HepG2 (cell line): ENCODE results near the gene MT1A. TPM values are rescaled to one million over a fixed set of nuclear protein-coding genes. Genes with fewer than 3 reads are reported as not detected.

Source experiments
- CEBPG ChIP-seq: IDR thresholded peaks from 2 replicates; pipeline ENCODE4 v1.6.1; 2016
- MBD4 ChIP-seq: IDR thresholded peaks from 2 replicates; pipeline ENCODE4 v1.6.1; 2012; ENCODE audit warnings: low read length, inconsistent platforms, borderline replicate concordance
- RBFOX2 ChIP-seq: fragments of 200-400 bp; formaldehyde crosslinking; IDR thresholded peaks from 2 replicates; pipeline ENCODE4 v1.6.1; 2017; ENCODE audit warnings: low read depth, mild to moderate bottlenecking, low read length
- ZBTB40 ChIP-seq, 2 experiments: fragments of 450-650 bp in 1 of 2; sonication (generic) in 1 of 2; formaldehyde crosslinking in 1 of 2; IDR thresholded peaks; 2 replicates each; pipeline versions ENCODE4 v1.6.1 to v1.8.0; 2016 to 2022; ENCODE audit warnings: antibody characterized with exemption in 1 of 2, mild to moderate bottlenecking in 1 of 2, missing genetic modification reagents in 1 of 2
- ZNF136 ChIP-seq: sonication (generic); formaldehyde crosslinking; IDR thresholded peaks from 2 replicates; pipeline ENCODE4 v1.8.1; 2022; ENCODE audit warnings: low read depth, mild to moderate bottlenecking, moderate library complexity, missing genetic modification reagents
- ZNF496 ChIP-seq: sonication (generic); formaldehyde crosslinking; IDR thresholded peaks from 2 replicates; pipeline ENCODE4 v1.8.1; 2023; ENCODE audit warnings: mild to moderate bottlenecking, moderate library complexity, missing genetic modification reagents; ENCODE audit not compliant: insufficient replicate concordance
- ZNF724P ChIP-seq: sonication (generic); formaldehyde crosslinking; IDR thresholded peaks from 2 replicates; pipeline ENCODE4 v1.8.0; 2022; ENCODE audit warnings: missing genetic modification reagents, borderline replicate concordance
- polyA plus RNA-seq, 8 experiments: library from polyadenylated mRNA; depleted of rRNA in 3 of 8; stranded (reverse) in 7 of 8; unstranded in 1 of 8; fragments of >200 nt; fragmentation: Illumina TruSeq in 4 of 8; extraction: Trizol in 4 of 8; gene quantifications; 2 replicates each; pipeline versions ENCODE4 v1.2.1 to v1.2.3, GENCODE V29; 2011 to 2016; ENCODE audit warnings: low read depth in 4 of 8, missing spikeins in 1 of 8, mixed read lengths in 1 of 8; ENCODE audit not compliant: insufficient read depth in 1 of 8
- total RNA-seq, 5 experiments: library from RNA; depleted of rRNA; stranded (reverse); fragments of >200 nt; fragmentation: Illumina TruSeq; extraction: Trizol; gene quantifications; 2 replicates each; pipeline ENCODE4 v1.2.3, GENCODE V29; 2016; ENCODE audit warnings: low read depth in 1 of 5
- TF ChIP-seq, protein P1 (sequence below): sonication (generic); formaldehyde crosslinking; IDR thresholded peaks from 2 replicates; pipeline ENCODE4 v1.4.0; 2020; ENCODE audit warnings: low read depth, missing genetic modification reagents
- TF ChIP-seq, protein P2 (sequence below): sonication (generic); formaldehyde crosslinking; IDR thresholded peaks from 2 replicates; pipeline ENCODE4 v1.4.0; 2020; ENCODE audit warnings: mild to moderate bottlenecking, missing genetic modification reagents
- TF ChIP-seq, protein P3 (sequence below): sonication (generic); formaldehyde crosslinking; IDR thresholded peaks from 2 replicates; pipeline ENCODE4 v1.4.0; 2020; ENCODE audit warnings: missing genetic modification reagents

MT1A gene
- total and polyA plus RNA-seq, 2 of the 13 experiments (the other 11 are each of a cell fraction or from before 2014, with no cell fraction given): 8.3 to 10.4 TPM

- TF ChIP-seq, protein P1, sequence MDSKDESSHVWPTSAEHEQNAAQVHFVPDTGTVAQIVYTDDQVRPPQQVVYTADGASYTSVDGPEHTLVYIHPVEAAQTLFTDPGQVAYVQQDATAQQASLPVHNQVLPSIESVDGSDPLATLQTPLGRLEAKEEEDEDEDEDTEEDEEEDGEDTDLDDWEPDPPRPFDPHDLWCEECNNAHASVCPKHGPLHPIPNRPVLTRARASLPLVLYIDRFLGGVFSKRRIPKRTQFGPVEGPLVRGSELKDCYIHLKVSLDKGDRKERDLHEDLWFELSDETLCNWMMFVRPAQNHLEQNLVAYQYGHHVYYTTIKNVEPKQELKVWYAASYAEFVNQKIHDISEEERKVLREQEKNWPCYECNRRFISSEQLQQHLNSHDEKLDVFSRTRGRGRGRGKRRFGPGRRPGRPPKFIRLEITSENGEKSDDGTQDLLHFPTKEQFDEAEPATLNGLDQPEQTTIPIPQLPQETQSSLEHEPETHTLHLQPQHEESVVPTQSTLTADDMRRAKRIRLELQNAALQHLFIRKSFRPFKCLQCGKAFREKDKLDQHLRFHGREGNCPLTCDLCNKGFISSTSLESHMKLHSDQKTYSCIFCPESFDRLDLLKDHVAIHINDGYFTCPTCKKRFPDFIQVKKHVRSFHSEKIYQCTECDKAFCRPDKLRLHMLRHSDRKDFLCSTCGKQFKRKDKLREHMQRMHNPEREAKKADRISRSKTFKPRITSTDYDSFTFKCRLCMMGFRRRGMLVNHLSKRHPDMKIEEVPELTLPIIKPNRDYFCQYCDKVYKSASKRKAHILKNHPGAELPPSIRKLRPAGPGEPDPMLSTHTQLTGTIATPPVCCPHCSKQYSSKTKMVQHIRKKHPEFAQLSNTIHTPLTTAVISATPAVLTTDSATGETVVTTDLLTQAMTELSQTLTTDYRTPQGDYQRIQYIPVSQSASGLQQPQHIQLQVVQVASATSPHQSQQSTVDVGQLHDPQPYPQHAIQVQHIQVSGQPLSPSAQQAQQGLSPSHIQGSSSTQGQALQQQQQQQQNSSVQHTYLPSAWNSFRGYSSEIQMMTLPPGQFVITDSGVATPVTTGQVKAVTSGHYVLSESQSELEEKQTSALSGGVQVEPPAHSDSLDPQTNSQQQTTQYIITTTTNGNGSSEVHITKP (CRISPR knock-in tag): no peak
- TF ChIP-seq MBD4 (no peak), RBFOX2 (no peak), ZNF724P (CRISPR knock-in tag) (peak; percentile 51; the same call in 1 of the 2 replicates), ZNF136 (CRISPR knock-in tag) (0 out of 2 replicates have a peak, but pooled peaks have one; percentile 32), ZNF496 (CRISPR knock-in tag) (no peak), CEBPG (CRISPR knock-in tag) (no peak), ZBTB40 (IDR thresholded peaks at IDR 0.05) (no peak), ZBTB40 (CRISPR knock-in tag; IDR thresholded peaks at IDR 0.05) (no peak)
- TF ChIP-seq, protein P2, sequence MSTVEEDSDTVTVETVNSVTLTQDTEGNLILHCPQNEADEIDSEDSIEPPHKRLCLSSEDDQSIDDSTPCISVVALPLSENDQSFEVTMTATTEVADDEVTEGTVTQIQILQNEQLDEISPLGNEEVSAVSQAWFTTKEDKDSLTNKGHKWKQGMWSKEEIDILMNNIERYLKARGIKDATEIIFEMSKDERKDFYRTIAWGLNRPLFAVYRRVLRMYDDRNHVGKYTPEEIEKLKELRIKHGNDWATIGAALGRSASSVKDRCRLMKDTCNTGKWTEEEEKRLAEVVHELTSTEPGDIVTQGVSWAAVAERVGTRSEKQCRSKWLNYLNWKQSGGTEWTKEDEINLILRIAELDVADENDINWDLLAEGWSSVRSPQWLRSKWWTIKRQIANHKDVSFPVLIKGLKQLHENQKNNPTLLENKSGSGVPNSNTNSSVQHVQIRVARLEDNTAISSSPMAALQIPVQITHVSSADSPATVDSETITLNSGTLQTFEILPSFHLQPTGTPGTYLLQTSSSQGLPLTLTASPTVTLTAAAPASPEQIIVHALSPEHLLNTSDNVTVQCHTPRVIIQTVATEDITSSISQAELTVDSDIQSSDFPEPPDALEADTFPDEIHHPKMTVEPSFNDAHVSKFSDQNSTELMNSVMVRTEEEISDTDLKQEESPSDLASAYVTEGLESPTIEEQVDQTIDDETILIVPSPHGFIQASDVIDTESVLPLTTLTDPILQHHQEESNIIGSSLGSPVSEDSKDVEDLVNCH (CRISPR knock-in tag): no peak
- TF ChIP-seq, protein P3, sequence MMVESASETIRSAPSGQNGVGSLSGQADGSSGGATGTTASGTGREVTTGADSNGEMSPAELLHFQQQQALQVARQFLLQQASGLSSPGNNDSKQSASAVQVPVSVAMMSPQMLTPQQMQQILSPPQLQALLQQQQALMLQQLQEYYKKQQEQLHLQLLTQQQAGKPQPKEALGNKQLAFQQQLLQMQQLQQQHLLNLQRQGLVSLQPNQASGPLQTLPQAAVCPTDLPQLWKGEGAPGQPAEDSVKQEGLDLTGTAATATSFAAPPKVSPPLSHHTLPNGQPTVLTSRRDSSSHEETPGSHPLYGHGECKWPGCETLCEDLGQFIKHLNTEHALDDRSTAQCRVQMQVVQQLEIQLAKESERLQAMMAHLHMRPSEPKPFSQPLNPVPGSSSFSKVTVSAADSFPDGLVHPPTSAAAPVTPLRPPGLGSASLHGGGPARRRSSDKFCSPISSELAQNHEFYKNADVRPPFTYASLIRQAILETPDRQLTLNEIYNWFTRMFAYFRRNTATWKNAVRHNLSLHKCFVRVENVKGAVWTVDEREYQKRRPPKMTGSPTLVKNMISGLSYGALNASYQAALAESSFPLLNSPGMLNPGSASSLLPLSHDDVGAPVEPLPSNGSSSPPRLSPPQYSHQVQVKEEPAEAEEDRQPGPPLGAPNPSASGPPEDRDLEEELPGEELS (CRISPR knock-in tag): no peak
Measured at GRCh38 chr16:56643080-56643778, 4.8 kb downstream of the MT1A start (continued).
